GM21529 (cell line): Measurements from ENCODE around the gene IDS.

ENCODE experiments used
- ATAC-seq: cut with Tn5 transposase; IDR thresholded peaks from one replicate; pipeline ENCODE4 v1.9.1; 2021; ENCODE audit not compliant: unreplicated experiment

The IDS gene

DNA sequence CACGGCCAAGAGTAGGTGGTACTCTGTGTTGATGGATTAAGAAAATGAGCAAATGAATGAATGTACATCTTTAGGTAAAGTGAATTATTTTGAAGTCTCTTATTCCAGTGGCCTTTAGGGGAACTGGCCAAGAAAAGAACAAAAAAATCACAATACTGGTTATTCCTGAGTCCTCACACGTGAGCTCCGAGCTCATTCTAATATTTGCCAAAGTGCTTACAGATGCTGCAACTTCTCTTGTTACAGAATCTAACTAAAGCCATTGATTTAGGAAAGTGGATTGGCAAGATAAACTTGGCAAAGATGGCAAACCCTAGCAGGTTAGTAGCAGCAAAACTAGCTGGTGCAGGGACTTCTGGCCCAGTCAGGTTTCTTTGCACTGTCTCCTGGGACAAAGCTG is 37.6 kb downstream of the IDS start:
- ATAC-seq, result no peak

DNA sequence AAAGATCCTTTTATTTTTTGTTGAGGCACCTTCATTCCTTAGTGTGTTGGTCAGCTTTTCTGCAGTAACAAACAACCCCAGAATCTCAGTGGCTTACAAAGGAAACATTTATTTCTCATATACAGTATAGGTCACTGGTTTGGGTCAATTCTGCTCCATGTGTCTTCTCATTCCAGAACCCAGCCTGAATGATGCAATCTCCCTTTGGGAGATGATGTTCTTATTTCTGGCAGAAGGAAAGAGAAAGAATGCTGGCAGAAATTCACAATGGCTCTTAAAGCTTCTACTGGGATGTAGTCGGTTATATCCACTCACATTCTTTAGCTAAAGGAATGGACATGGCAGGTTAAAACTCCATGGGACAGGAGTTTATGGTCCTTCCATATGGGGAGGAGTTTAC is 42.3 kb downstream of the IDS start:
- no peak for ATAC-seq

GRCh38 chrX:149461746-149462145 is 43.4 kb downstream of the IDS start:
- no peak for ATAC-seq

- no peak for ATAC-seq
Measured at GRCh38 chrX:149458586-149458985, 46.5 kb downstream of the IDS start.

GRCh38 chrX:149456476-149457245 is 48.4 kb downstream of the IDS start:
- ATAC-seq, result no peak

- no peak for ATAC-seq
Measured at GRCh38 chrX:149455934-149456333, 49.2 kb downstream of the IDS start.

GRCh38 chrX:149453906-149454822 is 50.9 kb downstream of the IDS start:
- no peak for ATAC-seq

GRCh38 chrX:149453030-149453429 is 52.1 kb downstream of the IDS start:
- no peak for ATAC-seq

GRCh38 chrX:149433451-149433850 is 71.7 kb downstream of the IDS start:
- no peak for ATAC-seq

DNA sequence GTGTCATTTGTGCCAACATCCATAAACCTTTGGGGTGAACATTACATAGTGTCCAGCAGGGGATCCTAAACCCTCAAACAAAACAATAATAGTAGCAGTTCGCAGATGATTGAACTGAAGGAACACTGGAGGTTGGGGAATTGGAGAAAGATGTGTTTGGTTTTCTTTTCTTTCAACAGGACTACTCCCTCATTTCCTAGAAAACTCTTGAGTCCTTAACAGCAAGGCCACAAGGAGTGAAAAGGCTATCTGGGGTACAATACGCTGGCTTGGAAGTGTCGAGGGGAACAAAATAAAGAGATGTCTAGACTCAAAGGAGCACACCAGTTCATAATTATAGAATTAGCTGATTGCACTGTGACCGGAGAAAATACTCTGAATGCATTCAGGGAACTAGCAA is 72.1 kb downstream of the IDS start:
- no peak for ATAC-seq
